Measurements from ENCODE around the gene DLGAP1. TPM values are rescaled to one million over a fixed set of nuclear protein-coding genes. Genes with fewer than 3 reads are reported as not detected.
A peak's percentile ranks its signal among the peaks of the same experiment; 100 is the strongest.

Gene DLGAP1
- total RNA-seq, 1 experiment from 2014 or later, result 23.0 TPM

- TF ChIP-seq E2F1 (CRISPR knock-in tag; IDR thresholded peaks at IDR 0.05) (no peak), E2F5 (CRISPR knock-in tag; IDR thresholded peaks at IDR 0.05) (no peak), ATF2 (CRISPR knock-in tag; IDR thresholded peaks at IDR 0.05; ENCODE audit: borderline replicate concordance, low read depth) (no peak), GTF2I (CRISPR knock-in tag; conservative IDR thresholded peaks at IDR 0.05) (no peak)
Observed at GRCh38 chr18:3615374-3615985, 839.6 kb downstream of the DLGAP1 start (continued).

- Mint-ChIP-seq H3K27ac (no peak overlapping the region), H3K4me3 (no peak overlapping the region), H3K9me3 (no peaks in the 10 kb centered on the region; the same call in 1 of the 2 replicates), H3K36me3 (peaks cover 25% of the 10 kb centered on the region), H3K27me3 (ENCODE audit: low read depth) (no peaks in the 10 kb centered on the region), H3K4me1 (peaks cover 61% of the 10 kb centered on the region)
- CTCF ChIA-PET, result interaction anchor here (1.2 to 3.3 kb wide), 2 partner anchors 8 to 18 kb away, joined by 3 to 15 read pairs; no protein-coding TSS in a partner anchor
- POLR2A ChIA-PET, result interaction anchor here (1.4 kb wide), 1 partner anchor 9 kb away, joined by 3 read pairs; no protein-coding TSS in a partner anchor
- TF ChIP-seq ZNF425 (CRISPR knock-in tag; conservative IDR thresholded peaks at IDR 0.05) (0 out of 2 replicates have a peak, but pooled peaks have one; percentile 49), E2F1 (CRISPR knock-in tag; IDR thresholded peaks at IDR 0.05) (no peak)
- no peak for ATAC-seq
- DNase-seq (ENCODE audit: low spot score), result no peak
Observed at GRCh38 chr18:3612315-3612714, 842.8 kb downstream of the DLGAP1 start.

- TF ChIP-seq ELF4 (CRISPR knock-in tag; IDR thresholded peaks at IDR 0.05; ENCODE audit: low read depth), result no peak
- TF ChIP-seq ZNF121 (CRISPR knock-in tag; IDR thresholded peaks at IDR 0.05), result peak; percentile 87; the same call in 1 of the 2 replicates
- no peak for TF ChIP-seq KAT7 (CRISPR knock-in tag; IDR thresholded peaks at IDR 0.05; ENCODE audit: borderline replicate concordance)
- TF ChIP-seq ZMAT4 (CRISPR knock-in tag; IDR thresholded peaks at IDR 0.05), result 0 out of 2 replicates have a peak, but pooled peaks have one; percentile 4
- peak; percentile 75; the same call in 1 of the 2 replicates for TF ChIP-seq ZNF317 (CRISPR knock-in tag; IDR thresholded peaks at IDR 0.05; ENCODE audit: borderline replicate concordance, low read depth)
- DNase-seq (ENCODE audit: low spot score) (no peak), ATAC-seq (peak; percentile 62)
- ChIA-PET POLR2A (interaction anchor here (1.1 to 1.4 kb wide), 2 partner anchors 8 to 22 kb away, joined by 3 to 4 read pairs; no protein-coding TSS in a partner anchor), CTCF (interaction anchor here (0.9 to 3.3 kb wide), 3 partner anchors 17 to 53 kb away, joined by 3 to 15 read pairs (median 3); no protein-coding TSS in a partner anchor)
- Mint-ChIP-seq H3K4me1 (peaks cover 63% of the 10 kb centered on the region), H3K36me3 (peaks cover 26% of the 10 kb centered on the region), H3K27ac (peak overlapping the region; percentile 88), H3K4me3 (no peak overlapping the region), H3K9me3 (no peaks in the 10 kb centered on the region; the same call in 1 of the 2 replicates), H3K27me3 (ENCODE audit: low read depth) (no peaks in the 10 kb centered on the region)
Observed at GRCh38 chr18:3611313-3612090, 843.6 kb downstream of the DLGAP1 start.

Data from WTC11 (cell line).